ENCODE data around the gene KCNS3. TPM values are rescaled to one million over a fixed set of nuclear protein-coding genes. Genes with fewer than 3 reads are reported as not detected.
"Not testable (repeated sequence)": the region's sequence is repeated elsewhere in the genome, so short reads cannot be mapped to it uniquely, and the experiment has no call there.

KCNS3 gene
- total RNA-seq, 2 donors from 2014 or later: not detected

DNA sequence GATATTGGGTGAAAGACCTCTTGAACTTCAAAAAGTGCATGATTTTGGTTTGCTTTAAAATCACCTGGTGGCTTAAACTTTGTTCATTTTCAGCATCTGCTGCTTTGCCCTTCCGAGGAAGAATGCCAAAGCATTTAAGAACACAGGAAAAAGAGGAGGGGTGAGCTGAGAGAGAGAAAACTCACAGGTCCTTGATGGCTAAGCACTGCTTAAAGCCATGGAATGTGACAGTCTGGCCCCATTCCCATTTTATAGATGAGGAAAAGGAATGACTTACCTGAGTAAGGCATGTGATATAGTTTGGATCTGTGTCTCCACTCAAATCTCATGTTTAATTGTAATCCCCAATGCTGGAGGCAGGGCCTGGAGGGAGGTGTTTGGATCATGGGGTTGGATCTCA, 58.1 kb downstream of the KCNS3 start:
- no peaks in the 10 kb centered on the region for H3K27me3 Mint-ChIP-seq
- no peaks in the 10 kb centered on the region for H3K4me1 Mint-ChIP-seq (ENCODE audit: low read depth in 2 of 2)
- ATAC-seq: no peak
- H3K27ac Mint-ChIP-seq: no peak overlapping the region
- no peak overlapping the region for H3K4me3 Mint-ChIP-seq
- peaks cover 3% of the 10 kb centered on the region for H3K9me3 Mint-ChIP-seq
- no peak for DNase-seq (ENCODE audit: low spot score)
- no peaks in the 10 kb centered on the region for H3K36me3 Mint-ChIP-seq

GRCh38 chr2:17940091-17940630, 61.7 kb downstream of the KCNS3 start:
- Mint-ChIP-seq H3K9me3 (peaks cover 3% of the 10 kb centered on the region), H3K4me3 (no peak overlapping the region), H3K27ac (no peak overlapping the region), H3K36me3 (no peaks in the 10 kb centered on the region), H3K4me1 (ENCODE audit: low read depth in 2 of 2) (no peaks in the 10 kb centered on the region), H3K27me3 (peaks cover 0 to under 1% of the 10 kb centered on the region in 2 donors)
- ATAC-seq (no peak), DNase-seq (ENCODE audit: low spot score) (no peak)

DNA sequence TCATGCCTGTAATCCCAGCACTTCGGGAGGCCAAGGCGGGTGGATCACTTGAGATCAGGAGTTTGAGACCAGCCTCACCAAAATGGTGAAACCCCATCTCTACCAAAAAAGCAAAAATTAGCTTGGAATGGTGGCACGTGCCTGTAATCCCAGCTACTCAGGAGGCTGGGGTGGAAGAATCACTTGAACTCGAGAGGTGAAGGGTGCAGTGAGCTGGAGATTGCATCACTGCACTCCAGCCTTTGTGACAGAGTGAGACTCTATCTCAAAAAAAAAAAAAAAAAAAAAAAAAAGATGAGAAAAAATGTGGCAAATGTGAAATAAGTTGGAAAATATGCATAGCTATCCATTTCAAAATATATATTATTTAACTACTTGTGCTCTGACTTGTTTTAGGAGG, 65.0 kb downstream of the KCNS3 start:
- DNase-seq (ENCODE audit: low spot score): no peak
- H3K4me3 Mint-ChIP-seq: no peak overlapping the region
- peaks cover 0 to 8% of the 10 kb centered on the region in 2 donors for H3K27me3 Mint-ChIP-seq
- no peaks in the 10 kb centered on the region for H3K36me3 Mint-ChIP-seq
- no peak for ATAC-seq
- no peak overlapping the region for H3K27ac Mint-ChIP-seq
- H3K9me3 Mint-ChIP-seq: peaks cover 7% of the 10 kb centered on the region
- H3K4me1 Mint-ChIP-seq (ENCODE audit: low read depth in 2 of 2): no peaks in the 10 kb centered on the region

- no peak for ATAC-seq
- no peaks in the 10 kb centered on the region for H3K36me3 Mint-ChIP-seq
Measured at GRCh38 chr2:17947113-17947512, 68.6 kb downstream of the KCNS3 start.

GRCh38 chr2:17950006-17950405, 71.5 kb downstream of the KCNS3 start:
- Mint-ChIP-seq H3K4me3 (no peak overlapping the region), H3K27me3 (peaks cover 0 to 8% of the 10 kb centered on the region in 2 donors), H3K27ac (no peak overlapping the region), H3K36me3 (no peaks in the 10 kb centered on the region), H3K4me1 (ENCODE audit: low read depth in 2 of 2) (no peaks in the 10 kb centered on the region), H3K9me3 (peaks cover 5% of the 10 kb centered on the region)
- DNase-seq (ENCODE audit: low spot score): no peak
- no peak for ATAC-seq

More at GRCh38 chr2:17947113-17947512, 68.6 kb downstream of the KCNS3 start:
- Mint-ChIP-seq H3K27ac (no peak overlapping the region), H3K9me3 (peaks cover 5% of the 10 kb centered on the region), H3K27me3 (peaks cover 0 to 8% of the 10 kb centered on the region in 2 donors), H3K4me3 (no peak overlapping the region), H3K4me1 (ENCODE audit: low read depth in 2 of 2) (no peaks in the 10 kb centered on the region)
- no peak for DNase-seq (ENCODE audit: low spot score)

DNA sequence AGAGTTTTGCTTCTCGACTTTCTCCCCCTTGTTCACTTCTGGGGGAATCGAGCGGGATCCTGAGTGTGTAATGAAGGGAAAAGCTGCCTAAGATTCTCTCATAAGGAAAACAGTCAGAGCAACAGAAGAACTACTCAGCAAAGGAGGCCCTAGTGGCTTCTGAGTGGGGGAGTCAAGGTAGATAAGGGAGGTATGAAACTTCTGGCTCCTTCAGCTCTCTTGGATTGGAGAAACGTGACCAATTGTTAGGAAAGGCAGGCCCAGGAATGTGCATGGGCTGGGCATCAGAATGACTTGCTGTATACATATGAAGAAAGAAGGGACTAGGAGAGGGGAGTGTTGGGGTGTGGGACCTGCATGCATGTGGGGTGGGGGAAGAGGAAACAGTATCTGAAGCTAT, 73.1 kb downstream of the KCNS3 start:
- no peaks in the 10 kb centered on the region for H3K36me3 Mint-ChIP-seq
- ATAC-seq: no peak
- no peak overlapping the region for H3K27ac Mint-ChIP-seq
- no peaks in the 10 kb centered on the region for H3K4me1 Mint-ChIP-seq (ENCODE audit: low read depth in 2 of 2)
- no peaks in the 10 kb centered on the region for H3K27me3 Mint-ChIP-seq
- no peak for DNase-seq (ENCODE audit: low spot score)
- H3K4me3 Mint-ChIP-seq: no peak overlapping the region
- no peaks in the 10 kb centered on the region for H3K9me3 Mint-ChIP-seq

- H3K27ac Mint-ChIP-seq: no peak overlapping the region
- peaks cover 7% of the 10 kb centered on the region for H3K9me3 Mint-ChIP-seq
- no peaks in the 10 kb centered on the region for H3K4me1 Mint-ChIP-seq (ENCODE audit: low read depth in 2 of 2)
- no peaks in the 10 kb centered on the region for H3K27me3 Mint-ChIP-seq
- no peak for ATAC-seq
- H3K36me3 Mint-ChIP-seq: no peaks in the 10 kb centered on the region
- H3K4me3 Mint-ChIP-seq: no peak overlapping the region
- no peak for DNase-seq (ENCODE audit: low spot score)
Measured at GRCh38 chr2:17958466-17959092, 80.1 kb downstream of the KCNS3 start.

- no peak overlapping the region for H3K27ac Mint-ChIP-seq
- H3K36me3 Mint-ChIP-seq: no peaks in the 10 kb centered on the region
- ATAC-seq (no peak), DNase-seq (ENCODE audit: low spot score) (no peak)
- no peaks in the 10 kb centered on the region for H3K4me1 Mint-ChIP-seq (ENCODE audit: low read depth in 2 of 2)
- H3K4me3 Mint-ChIP-seq: no peak overlapping the region
- peaks cover 7% of the 10 kb centered on the region for H3K9me3 Mint-ChIP-seq
- H3K27me3 Mint-ChIP-seq: no peaks in the 10 kb centered on the region
Measured at GRCh38 chr2:17959356-17959755, 80.9 kb downstream of the KCNS3 start.

- no peaks in the 10 kb centered on the region for H3K36me3 Mint-ChIP-seq
- H3K27me3 Mint-ChIP-seq: no peaks in the 10 kb centered on the region
- peaks cover 7% of the 10 kb centered on the region for H3K9me3 Mint-ChIP-seq
- H3K27ac Mint-ChIP-seq: no peak overlapping the region
- DNase-seq (ENCODE audit: low spot score) (no peak), ATAC-seq (no peak)
- H3K4me3 Mint-ChIP-seq: no peak overlapping the region
- H3K4me1 Mint-ChIP-seq (ENCODE audit: low read depth in 2 of 2): no peaks in the 10 kb centered on the region
Measured at GRCh38 chr2:17959833-17960232, 81.4 kb downstream of the KCNS3 start.

- H3K36me3 Mint-ChIP-seq: no peaks in the 10 kb centered on the region
- no peak overlapping the region for H3K4me3 Mint-ChIP-seq
- H3K9me3 Mint-ChIP-seq: peaks cover 7% of the 10 kb centered on the region
- no peak for ATAC-seq
- H3K4me1 Mint-ChIP-seq (ENCODE audit: low read depth in 2 of 2): no peaks in the 10 kb centered on the region
- H3K27ac Mint-ChIP-seq: no peak overlapping the region
- DNase-seq (ENCODE audit: low spot score): no peak
- no peaks in the 10 kb centered on the region for H3K27me3 Mint-ChIP-seq
Measured at GRCh38 chr2:17960925-17961324, 82.5 kb downstream of the KCNS3 start.

- Mint-ChIP-seq H3K36me3 (no peaks in the 10 kb centered on the region), H3K27ac (no peak overlapping the region), H3K9me3 (peaks cover 7% of the 10 kb centered on the region), H3K4me1 (ENCODE audit: low read depth in 2 of 2) (no peaks in the 10 kb centered on the region), H3K27me3 (no peaks in the 10 kb centered on the region), H3K4me3 (no peak overlapping the region)
- DNase-seq (ENCODE audit: low spot score) (no peak), ATAC-seq (no peak)
Measured at GRCh38 chr2:17961789-17962188, 83.3 kb downstream of the KCNS3 start.

DNA sequence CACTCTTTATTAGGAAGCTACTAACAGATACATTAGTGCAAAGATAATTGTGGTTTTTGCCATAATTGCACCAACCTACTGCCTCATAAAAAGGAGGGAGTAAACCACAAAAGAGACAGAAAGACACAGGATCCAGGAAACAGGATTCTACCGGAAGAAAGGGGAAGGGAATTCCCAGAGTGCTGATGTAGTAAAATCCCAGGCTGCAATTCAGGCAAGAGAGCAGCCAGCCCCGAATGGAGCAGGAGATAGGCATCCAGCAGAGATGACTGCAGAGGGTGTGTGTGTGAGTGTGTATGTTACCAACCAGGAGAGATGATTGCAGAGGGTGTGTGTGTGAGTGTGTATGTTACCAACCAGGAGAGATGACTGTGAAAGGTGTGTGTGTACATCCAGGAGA, 84.4 kb downstream of the KCNS3 start:
- ATAC-seq: no peak
- H3K27ac Mint-ChIP-seq: no peak overlapping the region
- DNase-seq (ENCODE audit: low spot score): no peak
- no peak overlapping the region for H3K4me3 Mint-ChIP-seq
- H3K4me1 Mint-ChIP-seq (ENCODE audit: low read depth in 2 of 2): no peaks in the 10 kb centered on the region
- no peaks in the 10 kb centered on the region for H3K27me3 Mint-ChIP-seq
- H3K36me3 Mint-ChIP-seq: no peaks in the 10 kb centered on the region
- H3K9me3 Mint-ChIP-seq: peaks cover 7% of the 10 kb centered on the region

GRCh38 chr2:17963571-17963970, 85.1 kb downstream of the KCNS3 start:
- H3K4me1 Mint-ChIP-seq (ENCODE audit: low read depth in 2 of 2); H3K36me3 Mint-ChIP-seq; H3K9me3 Mint-ChIP-seq: not testable (repeated sequence)

GRCh38 chr2:17965196-17965595, 86.7 kb downstream of the KCNS3 start:
- Mint-ChIP-seq H3K27me3 (no peaks in the 10 kb centered on the region), H3K36me3 (no peaks in the 10 kb centered on the region), H3K4me1 (ENCODE audit: low read depth in 2 of 2) (no peaks in the 10 kb centered on the region), H3K9me3 (peaks cover 7% of the 10 kb centered on the region), H3K4me3 (no peak overlapping the region), H3K27ac (no peak overlapping the region)
- DNase-seq (ENCODE audit: low spot score) (no peak), ATAC-seq (no peak)

More at GRCh38 chr2:17963571-17963970, 85.1 kb downstream of the KCNS3 start:
- not testable (repeated sequence) for H3K4me3 Mint-ChIP-seq; DNase-seq (ENCODE audit: low spot score); H3K27ac Mint-ChIP-seq; ATAC-seq; H3K27me3 Mint-ChIP-seq

DNA sequence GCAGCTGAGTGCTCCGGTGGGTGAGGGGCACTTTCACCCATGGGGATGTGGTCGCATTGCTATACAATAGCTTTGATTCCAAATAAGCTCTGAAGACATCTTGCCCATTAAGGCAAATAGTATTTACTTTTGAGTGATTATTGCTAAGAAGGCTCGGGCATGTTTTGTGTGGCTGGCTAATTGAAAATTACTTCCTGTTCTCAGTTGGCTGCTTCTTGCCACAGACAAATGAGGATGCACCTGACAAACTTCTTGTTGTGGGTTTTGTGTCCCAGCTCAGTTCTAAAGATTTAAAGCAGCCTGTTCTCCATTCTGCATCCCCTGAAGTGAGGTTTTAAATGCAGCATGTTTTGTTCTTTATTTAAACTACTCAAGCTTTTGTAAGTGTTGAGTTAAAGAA, 88.3 kb downstream of the KCNS3 start:
- no peak for DNase-seq (ENCODE audit: low spot score)
- no peak overlapping the region for H3K4me3 Mint-ChIP-seq
- H3K4me1 Mint-ChIP-seq (ENCODE audit: low read depth in 2 of 2): no peaks in the 10 kb centered on the region
- H3K27me3 Mint-ChIP-seq: no peaks in the 10 kb centered on the region
- ATAC-seq: no peak
- peaks cover 7% of the 10 kb centered on the region for H3K9me3 Mint-ChIP-seq
- no peak overlapping the region for H3K27ac Mint-ChIP-seq
- H3K36me3 Mint-ChIP-seq: no peaks in the 10 kb centered on the region

Measured in natural killer cell treated with Interleukin-12 subunit alpha and Interleukin-12 subunit beta and Interleukin-15 and Interleukin-18, amount 100 ng/mL, for 72 hours (primary cell).